Caco-2 (cell line): ENCODE measurements around the gene IDE. TPM values are rescaled to one million over a fixed set of nuclear protein-coding genes. Genes with fewer than 3 reads are reported as not detected.

Experiments used
- BruUV-seq: library from RNA; stranded (reverse); fragments of 400-500 nt; replicated peaks from 2 replicates; lab custom pipeline; 2021; lab: Mats Ljungman, UMichigan
- CTCF ChIA-PET: fragments of 300-600 bp; sonication (Branson Sonifier 250); formaldehyde crosslinking; loops from one replicate; lab custom pipeline; 2022; ENCODE audit warnings: antibody characterized with exemption; lab: Charles Lee
- POLR2A ChIA-PET: fragments of 300-600 bp; sonication (Branson Sonifier 250); formaldehyde crosslinking; loops from one replicate; lab custom pipeline; 2022; ENCODE audit warnings: antibody characterized with exemption; lab: Charles Lee
- DNase-seq, 2 experiments: peaks; one replicate each; pipeline versions ENCODE4 v3.0.0 to v3.0.0-alpha.2; 2020 to 2022
- H3K27me3 ChIP-seq: replicated peaks from 2 replicates; pipeline ENCODE4 v1.6.0; 2011; ENCODE audit warnings: low read length; ENCODE audit not compliant: control insufficient read depth, insufficient read depth
- H3K36me3 ChIP-seq: 2 replicates; pipeline ENCODE4 v1.5.1; 2011; ENCODE audit warnings: low read length; ENCODE audit not compliant: control insufficient read depth, insufficient read depth
- H3K4me1 ChIP-seq: fragments of 250-450 bp; sonication (Bioruptor Pico); 2 replicates; pipeline ENCODE4 v1.5.1; 2020; ENCODE audit warnings: mild to moderate bottlenecking
- H3K4me3 ChIP-seq: 2 replicates; pipeline ENCODE4 v1.5.1; 2011; ENCODE audit warnings: low read depth, mild to moderate bottlenecking, control low read depth, low read length
- H3K9me3 ChIP-seq: fragments of 250-450 bp; sonication (Bioruptor Pico); 2 replicates; pipeline ENCODE4 v1.5.1; 2020; ENCODE audit warnings: mild to moderate bottlenecking, moderate library complexity
- H3K27ac Mint-ChIP-seq: one replicate; pipeline ENCODE4 v1.8.0; 2022; ENCODE audit warnings: mixed read lengths; ENCODE audit not compliant: unreplicated experiment
- H3K27me3 Mint-ChIP-seq: one replicate; pipeline ENCODE4 v1.8.0; 2022; ENCODE audit warnings: mixed read lengths; ENCODE audit not compliant: insufficient read depth, unreplicated experiment
- H3K36me3 Mint-ChIP-seq: one replicate; pipeline ENCODE4 v1.8.0; 2022; ENCODE audit warnings: mild to moderate bottlenecking, mixed read lengths; ENCODE audit not compliant: insufficient read depth, unreplicated experiment
- H3K4me1 Mint-ChIP-seq: one replicate; pipeline ENCODE4 v1.8.0; 2022; ENCODE audit warnings: low read depth, mixed read lengths; ENCODE audit not compliant: unreplicated experiment
- H3K4me3 Mint-ChIP-seq: one replicate; pipeline ENCODE4 v1.8.0; 2022; ENCODE audit warnings: mild to moderate bottlenecking, moderate library complexity, mixed read lengths; ENCODE audit not compliant: unreplicated experiment
- H3K9me3 Mint-ChIP-seq: one replicate; pipeline ENCODE4 v1.8.0; 2022; ENCODE audit warnings: mixed read lengths; ENCODE audit not compliant: unreplicated experiment
- CTCF ChIP-seq, 2 experiments: fragments of 200-600 bp in 1 of 2; IDR thresholded peaks; 1 replicate in 1 of 2; 2 replicates in 1 of 2; pipeline versions ENCODE4 v1.5.1 to v1.8.0; 2011 to 2022; ENCODE audit warnings: antibody characterized with exemption in 1 of 2, control low read depth in 1 of 2, inconsistent platforms in 1 of 2, low read depth in 1 of 2, low read length in 1 of 2, mild to moderate bottlenecking in 1 of 2, moderate library complexity in 1 of 2; ENCODE audit not compliant: insufficient read depth in 1 of 2, severe bottlenecking in 1 of 2, unreplicated experiment in 1 of 2
- intact Hi-C: fragments of 100-400 bp; cut with micrococcal nuclease; formaldehyde crosslinking; loops from one replicate; pipeline ENCODE4 v1.10.0; 2022; ENCODE audit not compliant: unreplicated experiment
- total RNA-seq: library from RNA; stranded (reverse); gene quantifications from 2 replicates; pipeline ENCODE4 v1.2.3, GENCODE V29; 2022

The IDE gene
- total RNA-seq, 1 experiment from 2014 or later: 85.5 TPM

DNA sequence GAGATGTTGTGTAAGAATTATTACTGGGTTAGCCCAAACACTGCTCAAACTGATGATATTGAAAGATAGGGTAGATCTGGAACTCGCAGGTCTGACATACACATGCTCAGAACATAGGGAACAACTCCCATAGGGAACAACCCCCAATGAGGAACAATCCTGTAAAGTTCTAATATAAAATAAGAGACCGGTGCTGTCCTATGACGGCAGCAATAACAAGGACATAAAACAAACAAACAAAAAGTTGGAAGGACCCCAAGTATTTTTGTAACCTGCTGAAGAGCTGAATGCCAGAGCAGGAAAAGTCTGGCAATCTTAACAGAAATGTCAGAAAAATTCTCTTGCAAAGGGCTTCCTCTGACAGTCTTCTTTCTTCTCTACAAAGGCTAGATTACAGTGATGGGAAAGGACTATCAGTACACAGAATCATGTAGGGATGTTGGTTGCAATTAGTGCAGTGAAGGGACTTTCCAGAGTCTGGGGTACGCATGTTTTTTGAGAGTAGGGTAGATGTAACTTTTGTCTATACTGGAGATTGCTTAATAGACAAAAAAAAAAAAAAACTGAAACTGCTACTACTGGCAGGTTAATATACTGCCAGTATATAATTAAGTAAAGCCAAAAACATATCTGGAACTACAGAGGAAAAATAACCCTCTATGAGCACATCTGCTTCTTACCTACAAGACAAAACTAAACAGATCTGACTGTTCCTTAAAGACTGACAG is 35.5 kb downstream of the IDE start:
- POLR2A ChIA-PET: no interaction called here
- H3K36me3 ChIP-seq: no peaks in the 10 kb centered on the region; the same call in none of the 2 replicates
- CTCF ChIA-PET: no interaction called here

DNA sequence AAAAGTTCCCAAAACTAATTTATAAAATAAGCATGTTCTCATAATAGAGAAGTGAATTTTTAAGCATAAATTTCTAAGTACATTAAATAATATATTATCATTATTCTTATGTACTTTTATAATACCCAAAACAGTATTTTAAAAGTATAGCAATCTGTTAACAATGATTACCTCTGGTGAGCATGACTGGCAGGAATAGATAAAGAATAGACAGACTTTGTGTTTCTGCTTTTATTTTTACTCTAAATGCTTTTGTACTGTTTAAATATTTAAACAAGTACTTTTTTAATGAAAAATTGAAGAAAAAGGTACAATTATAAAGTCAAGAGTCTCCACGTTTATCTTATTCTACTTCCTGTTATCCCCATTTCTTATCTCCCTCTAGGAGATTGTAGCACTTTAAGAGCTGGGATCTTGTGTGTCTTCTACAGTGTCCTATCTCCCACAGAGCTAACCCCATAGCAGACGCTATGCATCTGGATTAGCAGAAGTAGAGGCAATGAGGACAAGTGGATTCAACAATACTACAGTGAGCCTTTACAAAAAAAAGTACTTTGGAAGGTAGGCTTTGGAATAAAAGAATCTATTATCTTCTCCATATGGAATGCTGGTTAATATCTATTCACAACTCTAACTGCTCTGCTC is 42.9 kb downstream of the IDE start:
- no peak overlapping the region for H3K4me3 ChIP-seq
- intact Hi-C loops: no loop called here
- H3K27me3 Mint-ChIP-seq: no peaks in the 10 kb centered on the region
- ChIA-PET CTCF (interaction anchor here (0.5 kb wide), 1 partner anchor 58 kb away, joined by 3 read pairs; no protein-coding TSS in a partner anchor), POLR2A (no interaction called here)
- no peaks in the 10 kb centered on the region for H3K27me3 ChIP-seq
- H3K9me3 Mint-ChIP-seq: no peaks in the 10 kb centered on the region
- TF ChIP-seq CTCF (IDR thresholded peaks at IDR 0.05; ENCODE audit: insufficient read depth in 1 of 2, low read depth in 1 of 2, low read length in 1 of 2, severe bottlenecking in 1 of 2, unreplicated experiment in 1 of 2): no peak
- H3K27ac Mint-ChIP-seq: no peak overlapping the region
- no peak for DNase-seq
- H3K4me3 Mint-ChIP-seq: no peak overlapping the region
- peaks cover 74% of the 10 kb centered on the region for H3K36me3 Mint-ChIP-seq
- no TSS peak for BruUV-seq
- H3K9me3 ChIP-seq: no peaks in the 10 kb centered on the region
- no peaks in the 10 kb centered on the region for H3K4me1 Mint-ChIP-seq
- H3K36me3 ChIP-seq: no peaks in the 10 kb centered on the region; the same call in 1 of the 2 replicates
- H3K4me1 ChIP-seq: no peaks in the 10 kb centered on the region

More for the DNA sequence above, 35.5 kb downstream of the IDE start:
- Mint-ChIP-seq H3K4me1 (no peaks in the 10 kb centered on the region), H3K36me3 (peaks cover 46% of the 10 kb centered on the region), H3K27ac (no peak overlapping the region), H3K9me3 (no peaks in the 10 kb centered on the region), H3K27me3 (no peaks in the 10 kb centered on the region), H3K4me3 (no peak overlapping the region)
- BruUV-seq: no TSS peak
- no peak overlapping the region for H3K4me3 ChIP-seq
- no peak for TF ChIP-seq CTCF (IDR thresholded peaks at IDR 0.05; ENCODE audit: insufficient read depth in 1 of 2, low read depth in 1 of 2, low read length in 1 of 2, severe bottlenecking in 1 of 2, unreplicated experiment in 1 of 2)
- no peaks in the 10 kb centered on the region for H3K27me3 ChIP-seq
- H3K4me1 ChIP-seq: no peaks in the 10 kb centered on the region
- no peaks in the 10 kb centered on the region for H3K9me3 ChIP-seq
- intact Hi-C loops: no loop called here
- DNase-seq: no peak

GRCh38 chr10:92530421-92530820 is 43.5 kb downstream of the IDE start:
- CTCF ChIA-PET: interaction anchor here (0.6 kb wide), 1 partner anchor 13 kb away, joined by 4 read pairs; no protein-coding TSS in a partner anchor
- no TSS peak for BruUV-seq
- no peaks in the 10 kb centered on the region; the same call in 1 of the 2 replicates for H3K36me3 ChIP-seq
- no peak for TF ChIP-seq CTCF (IDR thresholded peaks at IDR 0.05; ENCODE audit: insufficient read depth in 1 of 2, low read depth in 1 of 2, low read length in 1 of 2, severe bottlenecking in 1 of 2, unreplicated experiment in 1 of 2)
- no peak overlapping the region for H3K4me3 ChIP-seq
- Mint-ChIP-seq H3K4me3 (no peak overlapping the region), H3K27me3 (no peaks in the 10 kb centered on the region), H3K4me1 (no peaks in the 10 kb centered on the region), H3K9me3 (no peaks in the 10 kb centered on the region), H3K36me3 (peaks cover 68% of the 10 kb centered on the region), H3K27ac (no peak overlapping the region)
- POLR2A ChIA-PET: no interaction called here
- H3K4me1 ChIP-seq: no peaks in the 10 kb centered on the region
- no peaks in the 10 kb centered on the region for H3K9me3 ChIP-seq
- no peak for DNase-seq
- intact Hi-C loops: no loop called here
- H3K27me3 ChIP-seq: no peaks in the 10 kb centered on the region
